ENCODE data around the gene FAT1.
"Not testable (repeated sequence)": the region's sequence is repeated elsewhere in the genome, so short reads cannot be mapped to it uniquely, and the experiment has no call there.

Gene FAT1, protein sequence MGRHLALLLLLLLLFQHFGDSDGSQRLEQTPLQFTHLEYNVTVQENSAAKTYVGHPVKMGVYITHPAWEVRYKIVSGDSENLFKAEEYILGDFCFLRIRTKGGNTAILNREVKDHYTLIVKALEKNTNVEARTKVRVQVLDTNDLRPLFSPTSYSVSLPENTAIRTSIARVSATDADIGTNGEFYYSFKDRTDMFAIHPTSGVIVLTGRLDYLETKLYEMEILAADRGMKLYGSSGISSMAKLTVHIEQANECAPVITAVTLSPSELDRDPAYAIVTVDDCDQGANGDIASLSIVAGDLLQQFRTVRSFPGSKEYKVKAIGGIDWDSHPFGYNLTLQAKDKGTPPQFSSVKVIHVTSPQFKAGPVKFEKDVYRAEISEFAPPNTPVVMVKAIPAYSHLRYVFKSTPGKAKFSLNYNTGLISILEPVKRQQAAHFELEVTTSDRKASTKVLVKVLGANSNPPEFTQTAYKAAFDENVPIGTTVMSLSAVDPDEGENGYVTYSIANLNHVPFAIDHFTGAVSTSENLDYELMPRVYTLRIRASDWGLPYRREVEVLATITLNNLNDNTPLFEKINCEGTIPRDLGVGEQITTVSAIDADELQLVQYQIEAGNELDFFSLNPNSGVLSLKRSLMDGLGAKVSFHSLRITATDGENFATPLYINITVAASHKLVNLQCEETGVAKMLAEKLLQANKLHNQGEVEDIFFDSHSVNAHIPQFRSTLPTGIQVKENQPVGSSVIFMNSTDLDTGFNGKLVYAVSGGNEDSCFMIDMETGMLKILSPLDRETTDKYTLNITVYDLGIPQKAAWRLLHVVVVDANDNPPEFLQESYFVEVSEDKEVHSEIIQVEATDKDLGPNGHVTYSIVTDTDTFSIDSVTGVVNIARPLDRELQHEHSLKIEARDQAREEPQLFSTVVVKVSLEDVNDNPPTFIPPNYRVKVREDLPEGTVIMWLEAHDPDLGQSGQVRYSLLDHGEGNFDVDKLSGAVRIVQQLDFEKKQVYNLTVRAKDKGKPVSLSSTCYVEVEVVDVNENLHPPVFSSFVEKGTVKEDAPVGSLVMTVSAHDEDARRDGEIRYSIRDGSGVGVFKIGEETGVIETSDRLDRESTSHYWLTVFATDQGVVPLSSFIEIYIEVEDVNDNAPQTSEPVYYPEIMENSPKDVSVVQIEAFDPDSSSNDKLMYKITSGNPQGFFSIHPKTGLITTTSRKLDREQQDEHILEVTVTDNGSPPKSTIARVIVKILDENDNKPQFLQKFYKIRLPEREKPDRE (N-terminal part only)

DNA sequence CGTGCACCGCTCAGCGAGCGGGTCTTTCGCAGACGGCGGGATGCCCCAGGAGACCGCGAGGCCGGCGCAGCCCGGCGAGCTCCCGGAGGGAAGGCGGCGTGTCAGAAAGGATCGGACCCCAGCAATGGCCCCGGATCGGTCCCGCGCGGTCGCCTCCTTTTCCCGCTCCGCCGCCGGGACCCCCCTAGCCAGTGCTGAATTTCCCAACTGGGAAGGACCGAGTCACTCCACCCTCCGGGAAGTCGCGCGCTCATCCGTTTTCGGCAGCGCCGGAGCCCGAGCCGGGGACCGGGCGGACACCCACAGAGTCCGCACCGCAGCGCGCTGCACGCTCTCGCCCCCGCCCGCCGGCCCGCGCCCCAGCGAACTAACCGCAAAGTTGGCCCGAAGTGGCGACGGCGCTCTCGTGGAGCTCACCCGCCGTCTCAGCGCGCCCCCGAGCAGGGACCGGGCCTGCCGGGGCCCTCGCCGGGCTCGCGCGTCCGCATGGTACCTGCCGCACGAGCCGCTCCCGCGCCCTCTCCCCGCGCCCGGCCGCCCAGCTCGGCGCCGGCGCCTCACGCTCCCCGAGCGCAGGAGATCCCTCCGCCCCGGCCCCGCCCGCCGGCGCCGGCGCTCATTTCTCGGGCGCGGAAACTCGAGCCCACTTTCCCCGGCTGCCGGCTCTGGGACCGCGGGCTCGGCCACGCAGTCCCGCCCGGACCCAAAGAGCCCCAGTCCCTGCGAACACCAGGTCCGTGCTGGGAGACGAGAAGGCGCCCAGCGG, at the start of gene FAT1:
TSS of gene FAT1 (minus strand) at position 565 of the 766 bp plus-strand sequence. CDS start 14,029 bp downstream, outside the sequence.
- FAIRE-seq, result no peak

DNA sequence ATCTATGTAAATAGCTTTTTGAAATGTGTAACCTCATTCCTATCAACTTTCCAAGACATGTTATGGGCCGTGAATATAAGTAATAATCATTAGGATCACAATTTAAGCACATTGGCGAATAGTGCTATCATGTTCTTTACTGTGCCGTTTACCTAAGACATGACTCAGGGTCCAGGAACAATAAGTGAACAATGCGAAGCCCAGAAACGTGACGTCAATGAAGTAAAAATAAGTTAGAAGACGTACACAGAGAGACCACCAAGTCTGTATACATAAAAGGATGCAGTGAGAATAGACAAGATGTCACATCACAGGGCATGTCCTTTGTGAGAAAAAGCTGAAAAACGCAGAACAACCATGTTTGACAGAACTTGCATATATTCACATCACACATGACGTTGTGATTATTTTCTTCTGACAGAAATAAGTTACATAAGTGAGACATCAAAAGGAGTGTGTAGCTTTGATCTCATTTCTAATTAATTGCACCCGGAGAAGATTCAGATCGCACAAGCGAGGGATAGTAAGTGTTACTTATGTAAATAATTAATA, 49.4 kb upstream of the FAT1 start:
- FAIRE-seq, result no peak

DNA sequence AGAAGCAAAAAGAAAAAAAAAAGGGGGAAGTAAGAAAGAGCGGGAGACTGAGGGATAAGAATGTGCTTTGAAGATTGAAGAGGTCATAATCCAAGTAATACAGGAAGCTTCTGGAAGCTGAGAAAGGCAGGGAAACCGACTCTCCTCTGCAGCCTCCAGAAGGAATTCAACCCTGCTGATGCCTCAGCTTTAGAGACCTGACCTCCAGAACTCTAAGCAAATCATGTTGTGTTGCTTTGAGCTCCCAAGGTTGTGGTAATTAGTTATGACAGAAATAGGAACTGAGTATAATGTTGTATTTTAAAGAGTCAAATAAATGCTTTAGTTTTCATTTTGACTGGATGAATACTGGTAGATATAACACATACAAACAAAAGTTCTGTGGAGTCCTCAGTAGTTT, 48.0 kb upstream of the FAT1 start:
- no peak for FAIRE-seq

DNA sequence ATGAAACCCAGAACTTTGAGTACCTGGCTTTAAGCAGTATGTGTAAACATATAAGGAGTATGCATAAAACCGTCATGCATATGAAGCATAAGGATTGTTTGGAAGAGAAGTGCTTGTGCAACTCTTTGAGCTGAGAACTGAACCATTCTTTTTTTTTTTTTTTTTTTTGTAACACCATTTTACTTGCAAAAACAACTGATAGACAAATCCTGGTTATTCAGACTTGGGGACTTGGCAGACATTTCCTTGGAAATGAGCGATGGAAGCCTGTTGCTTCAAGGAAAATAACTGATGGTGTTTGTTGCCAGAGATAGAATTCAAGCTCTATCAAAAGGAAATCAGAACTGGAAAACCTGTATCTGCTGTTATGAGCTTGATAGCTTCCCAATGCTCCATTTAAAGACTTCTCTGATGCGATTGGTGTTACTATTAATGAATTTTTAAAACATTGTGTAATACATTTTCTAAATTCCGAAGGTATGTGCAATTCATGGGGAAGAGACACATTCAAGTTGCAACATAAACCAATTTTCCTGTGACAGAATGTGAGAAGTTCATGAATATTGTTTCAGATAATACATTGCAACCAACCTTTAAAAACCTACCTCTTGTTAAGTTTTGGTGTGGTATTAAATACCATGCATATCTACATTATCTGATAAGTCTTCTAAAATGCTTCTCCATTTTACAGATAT, 47.0 kb upstream of the FAT1 start:
- no peak for FAIRE-seq

DNA sequence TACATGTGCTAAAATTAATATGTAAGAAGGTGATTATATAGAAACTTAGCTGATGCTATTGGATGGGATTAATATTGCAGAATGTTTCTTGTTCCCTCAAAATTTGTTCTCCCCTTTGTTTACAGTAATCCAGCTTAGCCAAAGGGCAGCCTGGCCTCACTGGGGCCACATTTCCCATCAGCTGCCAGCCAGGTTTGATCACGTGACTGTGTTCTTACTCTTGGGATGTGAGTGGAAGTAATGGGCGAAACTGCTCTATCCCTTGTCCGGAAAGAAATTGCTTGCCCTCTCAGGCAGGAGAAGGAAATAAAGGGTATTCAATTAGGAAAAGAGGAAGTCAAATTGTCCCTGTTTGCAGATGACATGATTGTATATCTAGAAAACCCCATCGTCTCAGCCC, 44.1 kb upstream of the FAT1 start:
- no peak for FAIRE-seq

DNA sequence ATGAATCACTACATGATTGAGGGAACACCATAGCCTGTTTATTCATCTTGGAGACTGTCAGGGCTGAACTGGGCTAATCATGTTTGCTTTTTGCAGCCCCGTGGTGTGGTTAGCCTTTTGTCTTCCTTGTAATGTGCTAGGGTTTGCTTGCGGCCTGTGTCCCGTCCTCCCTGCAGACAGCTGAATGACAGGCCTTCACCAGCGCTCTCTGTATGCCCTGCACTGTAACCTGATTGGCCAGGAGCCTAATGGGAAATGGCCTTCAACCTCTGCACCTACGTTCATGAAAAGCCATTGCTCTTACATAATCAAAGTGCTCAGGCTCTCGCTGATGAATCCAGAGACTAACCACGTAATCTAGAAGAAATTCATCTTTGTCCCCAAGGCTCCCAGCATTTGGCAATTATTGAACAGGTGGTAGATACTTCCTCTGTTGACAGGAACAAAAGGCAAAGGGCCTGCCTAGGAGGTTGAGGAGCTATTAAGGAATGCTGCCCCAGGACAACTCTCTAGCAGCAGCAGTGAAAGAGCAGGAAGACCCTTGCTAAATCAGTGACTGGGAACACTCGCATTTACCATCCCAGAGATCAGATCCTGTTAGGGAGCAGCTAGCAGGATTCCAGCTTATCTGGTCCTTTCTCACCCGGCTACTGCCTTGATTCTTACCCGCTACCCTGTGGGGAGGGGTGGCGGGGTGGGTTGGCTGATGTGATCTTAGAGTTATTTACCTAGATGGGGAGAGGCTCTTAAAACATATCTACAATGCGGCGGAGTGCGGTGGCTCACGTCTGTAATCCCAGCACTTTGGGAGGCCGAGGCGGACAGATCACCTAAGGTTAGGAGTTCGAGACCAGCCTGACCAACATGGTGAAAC, 42.3 kb upstream of the FAT1 start:
- no peak for FAIRE-seq

DNA sequence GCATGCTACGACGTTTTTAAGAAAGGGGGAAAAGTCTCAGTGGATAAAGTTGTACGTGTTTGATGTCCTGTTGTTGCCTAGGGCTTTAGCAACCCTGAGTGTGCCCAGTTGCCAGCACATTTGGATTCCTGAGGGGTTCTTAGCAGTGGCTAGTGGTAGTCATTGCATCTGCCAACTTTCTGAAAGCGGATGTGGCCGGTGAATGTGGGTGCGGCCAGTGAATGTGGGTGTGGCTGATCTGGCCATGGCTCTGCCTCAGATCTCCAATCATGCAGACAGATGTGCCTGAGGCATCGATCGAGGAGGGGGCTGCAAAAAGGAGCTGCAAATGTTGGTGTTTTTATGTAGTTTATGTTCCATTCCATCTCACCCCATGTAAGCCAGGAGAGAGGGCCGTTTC, 41.5 kb upstream of the FAT1 start:
- FAIRE-seq, result no peak

DNA sequence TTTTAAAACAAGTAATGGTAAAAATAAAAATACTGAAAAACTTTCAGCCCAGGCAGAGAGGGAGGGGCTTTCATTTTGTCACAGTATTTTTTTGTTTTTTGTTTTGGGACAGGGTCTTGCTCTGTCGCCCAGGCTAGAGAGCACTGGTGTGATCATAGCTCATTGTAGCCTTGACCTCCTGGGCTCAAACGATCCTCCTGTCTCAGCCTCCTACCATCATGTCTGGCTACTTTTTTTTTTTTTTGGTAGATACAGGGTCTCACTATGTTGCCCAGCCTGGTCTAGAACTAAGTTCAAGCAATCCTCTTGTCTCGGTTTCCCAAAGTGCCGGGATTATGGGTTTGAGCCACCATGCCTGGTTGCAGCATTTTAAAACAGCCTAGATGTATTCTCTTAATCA, 40.8 kb upstream of the FAT1 start:
- FAIRE-seq, result no peak

DNA sequence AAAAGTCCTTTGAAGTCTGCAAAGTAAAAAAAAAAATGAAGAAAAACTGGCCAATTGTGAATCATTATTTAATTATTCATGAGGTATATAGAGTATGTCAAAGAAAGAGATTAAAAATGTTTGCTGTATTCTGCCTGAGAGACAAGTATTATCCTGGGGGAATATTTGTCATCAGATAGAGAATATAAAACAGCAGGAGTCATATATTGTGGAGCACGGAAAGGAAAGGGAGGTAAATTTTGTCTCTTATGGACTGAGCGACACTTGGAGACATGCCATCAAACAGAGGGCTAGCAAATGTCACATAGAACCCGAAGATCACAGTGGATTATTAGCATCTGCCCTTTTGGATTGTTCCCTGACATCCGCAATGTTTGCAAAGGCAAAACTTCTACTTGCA, 39.2 kb upstream of the FAT1 start:
- no peak for FAIRE-seq

DNA sequence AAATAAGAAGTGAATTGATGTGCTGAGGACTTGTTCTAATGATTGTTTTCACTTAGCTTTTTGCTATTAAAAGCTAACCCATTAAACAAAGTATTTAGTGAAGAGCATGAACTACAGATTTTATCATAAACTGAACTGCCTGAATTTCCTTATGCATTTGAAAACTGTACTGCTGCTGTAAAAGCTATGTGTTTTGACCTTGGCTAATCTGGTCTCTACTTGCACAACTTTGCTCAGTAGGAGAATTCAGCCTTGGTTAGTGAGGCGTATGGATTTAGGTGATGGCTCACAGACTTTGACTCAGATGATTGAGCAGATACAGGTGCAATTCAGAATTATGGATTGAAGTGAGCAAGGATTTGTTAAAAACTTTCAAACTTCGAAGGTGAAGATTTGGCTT, 38.7 kb upstream of the FAT1 start:
- no peak for FAIRE-seq

DNA sequence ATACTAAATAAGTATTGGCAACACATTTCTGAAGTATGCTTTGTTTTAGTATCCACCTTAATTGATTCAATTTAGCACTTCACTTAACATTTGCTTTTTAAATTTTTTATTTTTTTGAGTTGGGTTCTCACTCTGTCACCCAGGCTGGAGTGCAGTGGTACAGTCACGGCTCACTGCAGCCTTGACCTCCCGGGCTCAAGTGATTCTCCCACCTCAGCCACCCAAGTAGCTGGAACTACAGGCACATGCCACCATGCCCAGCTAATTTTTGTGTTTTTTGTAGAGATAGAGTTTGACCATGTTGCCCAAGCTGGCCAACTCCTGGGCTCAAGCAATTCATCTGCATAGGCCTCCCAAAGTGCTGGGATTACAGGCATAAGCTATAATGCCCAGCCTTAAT, 38.3 kb upstream of the FAT1 start:
- FAIRE-seq, result peak; percentile 11

DNA sequence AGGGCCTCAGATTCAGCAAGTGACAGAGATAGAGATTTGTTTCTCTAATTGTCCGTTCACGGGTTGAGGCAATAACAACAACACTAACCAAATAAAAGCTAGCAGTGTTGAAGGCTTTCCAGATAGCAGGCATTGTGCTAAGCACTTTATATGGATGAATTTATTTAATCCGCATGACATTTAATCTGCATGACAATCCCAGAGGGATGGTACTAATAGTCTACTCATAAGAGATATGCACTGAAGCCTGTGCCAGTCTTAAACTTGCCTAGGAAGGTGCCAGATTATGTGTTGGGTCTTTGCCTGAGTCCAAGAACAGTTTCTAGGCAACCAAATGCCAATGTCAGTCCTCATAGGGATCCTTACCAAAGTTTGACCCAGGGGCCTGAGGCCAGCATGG, 37.7 kb upstream of the FAT1 start:
- no peak for FAIRE-seq

DNA sequence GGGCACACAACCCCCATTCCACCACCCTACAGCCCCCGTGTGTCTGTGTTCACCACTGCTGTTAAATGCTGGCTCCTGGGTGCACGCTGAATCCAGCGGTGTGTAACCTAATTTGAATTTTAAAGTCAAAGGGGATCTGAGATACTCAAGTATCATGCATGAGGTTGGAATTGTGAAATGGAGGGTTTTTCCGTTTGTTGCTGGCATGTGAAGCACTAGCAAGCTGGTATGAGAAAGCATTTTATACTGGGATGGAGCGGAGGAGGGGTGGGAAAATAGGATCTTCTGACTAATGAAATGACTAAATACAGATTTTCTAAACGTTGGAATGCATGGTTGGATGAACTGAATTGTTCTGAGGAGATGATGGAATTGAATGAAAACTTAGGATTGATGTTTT, 36.9 kb upstream of the FAT1 start:
- FAIRE-seq, result no peak

DNA sequence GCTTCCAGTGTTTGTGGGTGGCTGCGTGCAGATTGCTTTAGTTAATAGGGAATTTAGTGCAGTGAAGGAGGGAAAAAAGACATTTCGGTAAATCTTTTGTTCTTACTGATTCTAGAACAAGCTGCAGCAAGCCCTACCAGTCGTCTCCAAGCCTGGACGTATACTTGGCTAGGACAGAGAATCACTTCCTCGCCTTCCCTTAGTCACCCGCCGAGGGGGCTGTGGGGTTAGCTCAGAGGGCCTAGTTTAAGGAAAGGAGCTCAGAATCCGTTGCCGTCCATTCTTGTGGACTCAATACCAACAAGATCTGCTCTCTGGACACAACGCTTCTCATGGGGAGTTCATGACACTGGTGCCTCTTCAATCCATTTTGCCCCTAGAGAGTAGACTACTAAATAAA, 36.3 kb upstream of the FAT1 start:
- no peak for FAIRE-seq

DNA sequence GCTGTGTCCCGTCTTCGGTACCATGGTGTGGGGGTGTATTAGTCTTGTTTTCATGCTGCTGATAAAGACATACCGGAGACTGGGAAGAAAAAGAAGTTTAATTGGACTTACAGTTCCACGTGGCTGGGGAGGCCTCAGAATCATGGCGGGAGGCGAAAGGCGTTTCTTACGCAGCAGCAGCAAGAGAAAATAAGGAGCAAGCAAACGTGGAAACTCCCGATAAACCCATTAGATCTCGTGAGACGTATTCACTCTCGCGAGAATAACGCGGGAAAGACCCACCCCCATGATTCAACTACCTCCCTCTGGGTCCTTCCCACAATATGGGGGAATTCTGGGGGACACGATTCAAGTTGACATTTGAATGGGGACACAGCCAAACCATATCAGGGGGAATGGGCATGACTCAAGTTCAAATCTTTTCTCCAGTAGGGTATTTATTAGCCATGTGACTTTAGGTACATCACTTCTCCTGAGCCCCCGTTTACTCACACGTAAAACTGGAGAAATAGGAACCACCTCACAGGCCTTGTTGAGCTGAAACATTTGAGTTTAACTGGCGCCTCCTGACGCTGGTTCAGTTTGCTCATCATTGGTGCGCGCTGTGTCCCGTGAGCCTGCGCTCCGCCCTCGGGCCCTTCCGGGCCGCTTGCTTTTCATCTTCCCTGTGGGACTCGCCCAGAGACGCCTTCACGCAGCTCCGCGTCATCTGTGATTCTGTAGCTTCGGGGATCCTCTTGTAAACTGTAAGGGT, 35.5 kb upstream of the FAT1 start:
- FAIRE-seq, result no peak

DNA sequence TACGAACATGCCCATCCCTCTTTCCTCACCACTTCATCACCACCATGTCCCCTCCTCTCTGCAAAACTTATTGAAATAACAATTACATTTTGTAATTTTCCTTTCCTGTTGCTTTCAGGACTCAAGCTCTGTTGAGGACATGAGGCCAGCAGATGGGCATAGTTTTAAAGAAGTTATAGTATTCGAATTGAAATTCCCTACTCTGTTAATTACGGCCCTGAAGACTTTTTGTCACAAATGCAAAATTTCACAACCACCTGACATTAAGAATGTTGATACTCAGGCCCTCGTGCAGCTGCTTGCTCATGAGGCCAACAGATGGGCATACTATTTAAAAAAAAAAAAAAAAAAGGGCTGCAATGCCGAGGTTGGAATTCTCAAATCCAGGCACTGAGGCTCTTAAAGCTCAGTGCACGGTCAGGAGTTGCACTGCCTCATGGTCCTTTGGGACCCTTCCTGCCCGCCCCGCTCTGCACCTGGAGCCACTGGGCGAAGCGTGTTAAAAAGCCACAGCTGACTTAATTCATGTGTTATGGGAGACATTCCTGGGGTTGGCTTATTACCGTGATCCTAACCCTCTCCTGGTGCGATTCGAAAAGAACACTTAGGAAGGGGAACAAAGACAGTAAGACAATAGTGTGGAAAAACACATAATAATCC, 34.2 kb upstream of the FAT1 start:
- FAIRE-seq, result no peak

DNA sequence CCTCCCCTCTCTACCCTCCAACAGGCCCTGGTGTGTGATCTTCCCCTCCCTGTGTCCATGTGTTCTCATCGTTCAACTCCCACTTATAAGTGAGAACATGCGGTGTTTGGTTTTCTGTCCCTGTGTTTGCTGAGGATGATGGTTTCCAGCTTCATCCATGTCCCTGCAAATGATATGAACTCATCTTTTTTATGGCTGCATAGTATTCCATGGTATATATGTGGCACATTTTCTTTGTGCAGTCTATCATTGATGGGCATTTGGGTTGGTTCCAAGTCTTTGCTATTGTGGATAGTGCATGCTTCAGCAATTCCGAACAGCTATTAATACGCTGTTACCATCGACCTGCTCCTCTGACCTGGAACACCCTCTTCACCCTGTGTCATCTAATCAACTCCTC, 32.9 kb upstream of the FAT1 start:
- FAIRE-seq, result not testable (repeated sequence)

DNA sequence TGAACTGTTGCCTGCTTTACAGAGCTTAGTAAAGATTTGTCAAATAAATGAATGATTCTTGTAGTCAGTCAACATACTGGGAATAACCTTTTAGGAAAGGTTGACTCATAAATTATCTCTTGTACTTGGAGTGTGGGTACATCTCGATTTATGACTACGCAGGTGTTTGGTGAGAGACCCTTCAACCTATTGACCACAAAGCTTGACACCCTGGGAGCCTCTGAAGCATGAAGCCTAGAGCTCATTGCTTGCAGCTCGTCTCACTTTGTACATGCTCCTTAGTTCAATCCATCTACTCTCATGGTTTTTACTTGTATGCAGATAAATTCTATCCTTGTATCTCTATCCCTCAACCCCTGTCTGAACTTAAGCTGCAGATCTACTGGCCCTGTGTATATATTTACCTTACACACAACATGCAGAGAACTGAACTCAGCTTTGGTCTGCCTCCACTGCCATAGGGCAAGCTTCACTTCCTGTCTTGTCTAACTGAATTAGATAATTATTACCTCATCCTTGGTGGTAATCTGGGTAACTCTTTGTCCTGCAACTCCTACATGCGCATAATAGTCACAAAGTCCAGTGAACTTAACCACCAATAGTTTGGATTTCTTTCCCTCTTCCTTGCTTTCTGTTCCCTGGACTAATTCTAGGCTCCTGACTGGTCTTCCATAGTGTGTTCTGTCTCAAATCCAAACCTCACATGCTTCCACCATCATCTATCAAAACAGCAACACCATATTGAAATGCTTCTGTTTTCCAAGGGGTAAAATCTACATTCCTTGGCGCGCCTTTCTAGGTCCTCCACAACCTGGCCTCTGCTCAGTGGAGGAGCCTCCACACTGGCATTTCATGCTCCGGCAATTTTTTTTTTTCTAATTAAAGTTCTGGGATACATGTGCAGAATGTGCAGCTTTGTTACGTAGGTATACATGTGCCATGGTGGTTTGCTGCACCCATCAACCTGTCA, 32.2 kb upstream of the FAT1 start:
- FAIRE-seq, result no peak

Measured in A204.1 (cell line).